Measurements from ENCODE around the gene TMTC1.

The TMTC1 gene

GRCh38 chr12:29739279-29739991, 44.3 kb downstream of the TMTC1 start:
- DNase-seq (ENCODE audit: low read depth) = no peak

GRCh38 chr12:29738365-29738764, 45.4 kb downstream of the TMTC1 start:
- no peak for DNase-seq (ENCODE audit: low read depth)

- DNase-seq (ENCODE audit: low read depth) = no peak
Observed at GRCh38 chr12:29737644-29738043, 46.1 kb downstream of the TMTC1 start.

GRCh38 chr12:29735604-29736003, 48.1 kb downstream of the TMTC1 start:
- no peak for DNase-seq (ENCODE audit: low read depth)

- no peak for DNase-seq (ENCODE audit: low read depth)
Observed at GRCh38 chr12:29734734-29735133, 49.0 kb downstream of the TMTC1 start.

GRCh38 chr12:29734305-29734704, 49.4 kb downstream of the TMTC1 start:
- DNase-seq (ENCODE audit: low read depth) = no peak

GRCh38 chr12:29733501-29733900, 50.2 kb downstream of the TMTC1 start:
- DNase-seq (ENCODE audit: low read depth) = no peak

GRCh38 chr12:29733060-29733459, 50.7 kb downstream of the TMTC1 start:
- no peak for DNase-seq (ENCODE audit: low read depth)

- DNase-seq (ENCODE audit: low read depth) = no peak
Observed at GRCh38 chr12:29732593-29732992, 51.1 kb downstream of the TMTC1 start.

- DNase-seq (ENCODE audit: low read depth) = no peak
Observed at GRCh38 chr12:29732191-29732590, 51.6 kb downstream of the TMTC1 start.

- no peak for DNase-seq (ENCODE audit: low read depth)
Observed at GRCh38 chr12:29731591-29731990, 52.2 kb downstream of the TMTC1 start.

GRCh38 chr12:29730481-29730880, 53.3 kb downstream of the TMTC1 start:
- no peak for DNase-seq (ENCODE audit: low read depth)

GRCh38 chr12:29728030-29728429, 55.7 kb downstream of the TMTC1 start:
- no peak for DNase-seq (ENCODE audit: low read depth)

GRCh38 chr12:29726741-29727348, 56.9 kb downstream of the TMTC1 start:
- no peak for DNase-seq (ENCODE audit: low read depth)

GRCh38 chr12:29726321-29726692, 57.4 kb downstream of the TMTC1 start:
- no peak for DNase-seq (ENCODE audit: low read depth)

- no peak for DNase-seq (ENCODE audit: low read depth)
Observed at GRCh38 chr12:29725587-29726320, 58.0 kb downstream of the TMTC1 start.

- DNase-seq (ENCODE audit: low read depth) = no peak
Observed at GRCh38 chr12:29722164-29722563, 61.6 kb downstream of the TMTC1 start.

- DNase-seq (ENCODE audit: low read depth) = no peak
Observed at GRCh38 chr12:29719381-29719780, 64.4 kb downstream of the TMTC1 start.

- no peak for DNase-seq (ENCODE audit: low read depth)
Observed at GRCh38 chr12:29717540-29718100, 66.1 kb downstream of the TMTC1 start.

GRCh38 chr12:29714966-29715365, 68.8 kb downstream of the TMTC1 start:
- DNase-seq (ENCODE audit: low read depth) = no peak

GRCh38 chr12:29713729-29714128, 70.0 kb downstream of the TMTC1 start:
- DNase-seq (ENCODE audit: low read depth) = no peak

- no peak for DNase-seq (ENCODE audit: low read depth)
Observed at GRCh38 chr12:29711381-29711780, 72.4 kb downstream of the TMTC1 start.

- no peak for DNase-seq (ENCODE audit: low read depth)
Observed at GRCh38 chr12:29710104-29710503, 73.6 kb downstream of the TMTC1 start.
